ENCODE data around the gene ELF1.
A peak's percentile ranks its signal among the peaks of the same experiment; 100 is the strongest.

Gene ELF1

GRCh38 chr13:40975441-40975840 is 43.7 kb downstream of the ELF1 start:
- Histone ChIP-seq H2AFZ (ENCODE audit: low read length) (no peak overlapping the region), H2BK5ac (ENCODE audit: low read length) (no peak overlapping the region), H3K9ac (ENCODE audit: low read depth, low read length, poor library complexity) (no peak overlapping the region), H3K79me1 (ENCODE audit: low read depth, low read length) (no peaks in the 10 kb centered on the region), H3K36me3 (replicated peaks in 1 of 2; ENCODE audit: control insufficient read depth in 2 of 2, insufficient read depth in 2 of 2, low read length in 2 of 2) (no peaks in the 10 kb centered on the region), H2AK5ac (ENCODE audit: low read depth, low read length) (no peak overlapping the region), H3K4me3 (ENCODE audit: low read length in 2 of 2) (no peak overlapping the region), H3K27ac (replicated peaks; ENCODE audit: low read length) (no peak overlapping the region), H3K23ac (ENCODE audit: low read depth, low read length, poor library complexity) (no peak overlapping the region), H3K14ac (ENCODE audit: low read length) (no peak overlapping the region), H2BK15ac (ENCODE audit: low read length) (no peak overlapping the region), H3K18ac (ENCODE audit: low read length) (no peak overlapping the region), H3K27me3 (ENCODE audit: control insufficient read depth in 3 of 3, insufficient read depth in 3 of 3, low read depth in 1 of 3, low read length in 3 of 3) (no peaks in the 10 kb centered on the region), H3K4me1 (ENCODE audit: control insufficient read depth in 2 of 2, insufficient read depth in 1 of 2, low read depth in 1 of 2, low read length in 2 of 2) (no peaks in the 10 kb centered on the region), H3K9me3 (replicated peaks in 1 of 2; ENCODE audit: control insufficient read depth in 2 of 2, insufficient read depth in 1 of 2, low read depth in 1 of 2, low read length in 2 of 2) (no peaks in the 10 kb centered on the region), H3K4ac (ENCODE audit: low read length) (no peak overlapping the region), H4K8ac (ENCODE audit: low read depth, low read length) (no peak overlapping the region), H3K4me2 (ENCODE audit: insufficient read depth, low read length, poor library complexity, severe bottlenecking) (no peak overlapping the region), H2BK120ac (ENCODE audit: low read depth, low read length) (no peak overlapping the region), H4K91ac (ENCODE audit: low read depth, low read length, poor library complexity) (no peak overlapping the region), H2BK12ac (ENCODE audit: low read length) (no peak overlapping the region)
- DNase-seq (ENCODE audit: low spot score) = no peak

DNA sequence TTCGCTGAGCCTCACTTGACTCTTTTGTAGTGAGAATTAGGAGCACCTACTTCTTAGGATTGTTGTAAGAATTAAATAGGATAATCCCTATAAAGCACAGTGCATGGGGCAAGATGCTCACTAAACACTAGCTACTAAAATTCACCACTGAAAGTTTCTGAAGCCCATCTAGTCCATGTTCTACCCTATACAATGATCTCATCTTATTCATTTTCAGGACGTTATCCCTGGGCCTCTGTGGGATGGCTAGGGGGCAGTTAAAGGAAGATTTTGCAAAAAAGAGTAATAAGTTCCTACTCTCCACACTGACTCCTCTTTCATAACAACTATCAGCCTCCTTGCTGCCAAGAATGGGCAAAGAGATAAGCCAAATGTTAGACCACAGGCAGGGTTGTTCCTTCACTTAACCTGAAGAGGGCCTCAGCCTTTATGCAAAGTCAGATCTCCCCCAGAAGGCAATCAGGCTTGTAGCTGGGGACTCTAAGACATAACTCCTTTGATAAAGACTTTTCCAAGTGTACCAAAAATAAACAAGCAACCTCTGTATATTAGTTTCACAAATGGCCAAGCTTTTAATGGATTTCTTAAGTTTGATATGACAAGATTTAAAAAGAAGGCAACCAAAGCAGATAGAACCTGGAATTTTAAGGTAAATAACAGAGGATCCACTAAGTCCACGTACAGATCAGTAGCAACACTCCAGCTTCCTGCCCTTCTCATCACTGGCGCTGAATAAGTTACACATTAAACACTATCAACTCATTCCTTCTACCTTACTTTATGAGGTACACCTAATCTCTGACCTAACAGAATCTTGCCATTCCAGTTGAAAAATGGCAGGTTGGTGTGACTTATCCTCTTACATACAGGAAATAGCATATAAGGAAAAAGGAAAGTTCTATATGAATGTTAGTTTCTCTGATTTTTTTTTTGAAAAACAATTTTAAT is 44.4 kb downstream of the ELF1 start:
- Histone ChIP-seq H4K8ac (ENCODE audit: low read depth, low read length) (no peak overlapping the region), H3K4me1 (ENCODE audit: control insufficient read depth in 2 of 2, insufficient read depth in 1 of 2, low read depth in 1 of 2, low read length in 2 of 2) (no peaks in the 10 kb centered on the region), H2BK15ac (ENCODE audit: low read length) (no peak overlapping the region), H3K79me1 (ENCODE audit: low read depth, low read length) (no peaks in the 10 kb centered on the region), H4K91ac (ENCODE audit: low read depth, low read length, poor library complexity) (no peak overlapping the region), H3K18ac (ENCODE audit: low read length) (no peak overlapping the region), H2AK5ac (ENCODE audit: low read depth, low read length) (no peak overlapping the region), H2BK5ac (ENCODE audit: low read length) (no peak overlapping the region), H3K27ac (replicated peaks; ENCODE audit: low read length) (no peak overlapping the region), H3K14ac (ENCODE audit: low read length) (no peak overlapping the region), H2BK120ac (ENCODE audit: low read depth, low read length) (no peak overlapping the region), H3K9ac (ENCODE audit: low read depth, low read length, poor library complexity) (no peak overlapping the region), H2AFZ (ENCODE audit: low read length) (no peak overlapping the region), H3K9me3 (replicated peaks in 1 of 2; ENCODE audit: control insufficient read depth in 2 of 2, insufficient read depth in 1 of 2, low read depth in 1 of 2, low read length in 2 of 2) (no peaks in the 10 kb centered on the region), H3K36me3 (replicated peaks in 1 of 2; ENCODE audit: control insufficient read depth in 2 of 2, insufficient read depth in 2 of 2, low read length in 2 of 2) (no peaks in the 10 kb centered on the region), H3K4me3 (ENCODE audit: low read length in 2 of 2) (no peak overlapping the region), H3K23ac (ENCODE audit: low read depth, low read length, poor library complexity) (no peak overlapping the region), H3K4me2 (ENCODE audit: insufficient read depth, low read length, poor library complexity, severe bottlenecking) (no peak overlapping the region), H3K4ac (ENCODE audit: low read length) (no peak overlapping the region), H3K27me3 (ENCODE audit: control insufficient read depth in 3 of 3, insufficient read depth in 3 of 3, low read depth in 1 of 3, low read length in 3 of 3) (no peaks in the 10 kb centered on the region), H2BK12ac (ENCODE audit: low read length) (no peak overlapping the region)
- DNase-seq (ENCODE audit: low spot score) = peak; percentile 12
- no CpG with 5 or more reads among the region's 4 CpGs for WGBS, 2 donors (ENCODE audit: extremely low coverage in 2 of 2, insufficient read length in 2 of 2, insufficient replicate concordance in 1 of 2)

DNA sequence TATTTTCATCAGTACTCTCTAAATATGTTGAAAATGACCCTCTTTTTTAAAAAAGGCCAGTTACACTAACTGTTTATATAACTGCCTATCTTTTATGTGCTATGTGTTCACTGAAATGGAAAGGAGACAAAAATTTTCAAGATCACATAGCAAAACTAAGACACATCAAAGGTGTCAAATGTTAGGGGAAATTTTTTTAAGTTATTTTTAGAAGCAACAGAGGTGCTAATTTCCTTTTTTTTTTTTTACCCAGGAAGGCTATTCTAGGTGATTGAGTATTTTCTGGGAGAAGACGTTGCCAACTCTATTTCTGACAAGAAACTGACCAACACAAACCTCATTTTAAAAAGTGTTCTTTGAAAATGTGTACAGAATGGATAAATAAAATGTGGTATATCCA is 45.7 kb downstream of the ELF1 start:
- no peak for DNase-seq (ENCODE audit: low spot score)
- no peaks in the 10 kb centered on the region for H3K4me1 ChIP-seq (ENCODE audit: control insufficient read depth in 2 of 2, insufficient read depth in 1 of 2, low read depth in 1 of 2, low read length in 2 of 2)
- no peak overlapping the region for H2BK15ac ChIP-seq (ENCODE audit: low read length)
- no peak overlapping the region for H2AK5ac ChIP-seq (ENCODE audit: low read depth, low read length)
- WGBS, 2 donors (ENCODE audit: extremely low coverage in 2 of 2, insufficient read length in 2 of 2, insufficient replicate concordance in 1 of 2) = no CpG with 5 or more reads among the region's 1 CpG
- H3K36me3 ChIP-seq (replicated peaks in 1 of 2; ENCODE audit: control insufficient read depth in 2 of 2, insufficient read depth in 2 of 2, low read length in 2 of 2) = no peaks in the 10 kb centered on the region
- no peak overlapping the region for H3K14ac ChIP-seq (ENCODE audit: low read length)
- H3K18ac ChIP-seq (ENCODE audit: low read length) = no peak overlapping the region
- H3K9me3 ChIP-seq (replicated peaks in 1 of 2; ENCODE audit: control insufficient read depth in 2 of 2, insufficient read depth in 1 of 2, low read depth in 1 of 2, low read length in 2 of 2) = no peaks in the 10 kb centered on the region
- no peak overlapping the region for H3K4me2 ChIP-seq (ENCODE audit: insufficient read depth, low read length, poor library complexity, severe bottlenecking)
- H3K79me1 ChIP-seq (ENCODE audit: low read depth, low read length) = no peaks in the 10 kb centered on the region
- H2AFZ ChIP-seq (ENCODE audit: low read length) = no peak overlapping the region
- H2BK12ac ChIP-seq (ENCODE audit: low read length) = no peak overlapping the region
- no peak overlapping the region for H3K23ac ChIP-seq (ENCODE audit: low read depth, low read length, poor library complexity)
- no peaks in the 10 kb centered on the region for H3K27me3 ChIP-seq (ENCODE audit: control insufficient read depth in 3 of 3, insufficient read depth in 3 of 3, low read depth in 1 of 3, low read length in 3 of 3)
- H3K4me3 ChIP-seq (ENCODE audit: low read length in 2 of 2) = no peak overlapping the region
- H3K9ac ChIP-seq (ENCODE audit: low read depth, low read length, poor library complexity) = no peak overlapping the region
- H2BK5ac ChIP-seq (ENCODE audit: low read length) = no peak overlapping the region
- H3K27ac ChIP-seq (replicated peaks; ENCODE audit: low read length) = no peak overlapping the region
- no peak overlapping the region for H2BK120ac ChIP-seq (ENCODE audit: low read depth, low read length)
- H3K4ac ChIP-seq (ENCODE audit: low read length) = no peak overlapping the region
- no peak overlapping the region for H4K8ac ChIP-seq (ENCODE audit: low read depth, low read length)
- no peak overlapping the region for H4K91ac ChIP-seq (ENCODE audit: low read depth, low read length, poor library complexity)

DNA sequence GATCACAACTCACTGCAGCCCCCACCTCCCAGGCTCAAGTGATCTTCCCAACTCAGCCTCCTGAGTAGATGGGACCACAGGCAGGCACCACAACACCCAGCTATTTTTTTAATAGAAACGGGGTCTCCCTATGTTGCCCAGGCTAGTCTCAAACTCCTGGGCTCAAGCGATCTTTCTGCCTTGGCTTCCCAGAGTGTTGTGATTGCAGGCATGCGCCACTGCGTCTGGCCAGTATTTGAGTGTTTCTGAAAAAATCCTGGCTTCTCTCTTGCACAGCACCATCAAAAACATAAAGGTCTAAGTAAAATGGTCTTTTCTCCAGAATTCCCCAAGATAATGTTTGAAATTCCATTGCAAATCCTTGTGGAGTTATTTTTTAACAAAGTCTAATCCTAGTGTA is 47.8 kb downstream of the ELF1 start:
- no peaks in the 10 kb centered on the region for H3K79me1 ChIP-seq (ENCODE audit: low read depth, low read length)
- H2BK12ac ChIP-seq (ENCODE audit: low read length) = no peak overlapping the region
- no CpG with 5 or more reads among the region's 4 CpGs for WGBS, 2 donors (ENCODE audit: extremely low coverage in 2 of 2, insufficient read length in 2 of 2, insufficient replicate concordance in 1 of 2)
- no peaks in the 10 kb centered on the region for H3K27me3 ChIP-seq (ENCODE audit: control insufficient read depth in 3 of 3, insufficient read depth in 3 of 3, low read depth in 1 of 3, low read length in 3 of 3)
- H4K91ac ChIP-seq (ENCODE audit: low read depth, low read length, poor library complexity) = no peak overlapping the region
- no peak overlapping the region for H3K18ac ChIP-seq (ENCODE audit: low read length)
- no peak overlapping the region for H3K23ac ChIP-seq (ENCODE audit: low read depth, low read length, poor library complexity)
- no peak overlapping the region for H2BK15ac ChIP-seq (ENCODE audit: low read length)
- no peak overlapping the region for H2AFZ ChIP-seq (ENCODE audit: low read length)
- H3K4ac ChIP-seq (ENCODE audit: low read length) = no peak overlapping the region
- no peak overlapping the region for H4K8ac ChIP-seq (ENCODE audit: low read depth, low read length)
- H2BK5ac ChIP-seq (ENCODE audit: low read length) = no peak overlapping the region
- H3K14ac ChIP-seq (ENCODE audit: low read length) = no peak overlapping the region
- H3K4me3 ChIP-seq (ENCODE audit: low read length in 2 of 2) = no peak overlapping the region
- no peak overlapping the region for H2AK5ac ChIP-seq (ENCODE audit: low read depth, low read length)
- H2BK120ac ChIP-seq (ENCODE audit: low read depth, low read length) = no peak overlapping the region
- no peaks in the 10 kb centered on the region for H3K9me3 ChIP-seq (replicated peaks in 1 of 2; ENCODE audit: control insufficient read depth in 2 of 2, insufficient read depth in 1 of 2, low read depth in 1 of 2, low read length in 2 of 2)
- no peak overlapping the region for H3K27ac ChIP-seq (replicated peaks; ENCODE audit: low read length)
- DNase-seq (ENCODE audit: low spot score) = no peak
- H3K9ac ChIP-seq (ENCODE audit: low read depth, low read length, poor library complexity) = no peak overlapping the region
- H3K4me1 ChIP-seq (ENCODE audit: control insufficient read depth in 2 of 2, insufficient read depth in 1 of 2, low read depth in 1 of 2, low read length in 2 of 2) = no peaks in the 10 kb centered on the region
- no peaks in the 10 kb centered on the region for H3K36me3 ChIP-seq (replicated peaks in 1 of 2; ENCODE audit: control insufficient read depth in 2 of 2, insufficient read depth in 2 of 2, low read length in 2 of 2)
- no peak overlapping the region for H3K4me2 ChIP-seq (ENCODE audit: insufficient read depth, low read length, poor library complexity, severe bottlenecking)

Measured in neuronal stem cell (in vitro differentiated cells).